HG03135 (cell line): ENCODE results near the gene PMM2.

Experiments used
- ATAC-seq: cut with Tn5 transposase; IDR thresholded peaks from one replicate; pipeline ENCODE4 v1.9.1; 2021; ENCODE audit warnings: mild to moderate bottlenecking, moderate library complexity; ENCODE audit not compliant: unreplicated experiment

Gene PMM2

GRCh38 chr16:8849411-8850011, 51.9 kb downstream of the PMM2 start:
- no peak for ATAC-seq

GRCh38 chr16:8850279-8850885, 52.7 kb downstream of the PMM2 start:
- no peak for ATAC-seq

GRCh38 chr16:8851761-8852403, 54.2 kb downstream of the PMM2 start:
- no peak for ATAC-seq

- no peak for ATAC-seq
Observed at GRCh38 chr16:8852534-8852933, 54.9 kb downstream of the PMM2 start.

GRCh38 chr16:8853150-8853549, 55.5 kb downstream of the PMM2 start:
- no peak for ATAC-seq

- no peak for ATAC-seq
Observed at GRCh38 chr16:8853611-8854010, 56.0 kb downstream of the PMM2 start.

- ATAC-seq, result no peak
Observed at GRCh38 chr16:8854298-8854948, 56.8 kb downstream of the PMM2 start.

GRCh38 chr16:8855051-8855786, 57.6 kb downstream of the PMM2 start:
- ATAC-seq, result no peak

GRCh38 chr16:8855972-8856371, 58.3 kb downstream of the PMM2 start:
- no peak for ATAC-seq

GRCh38 chr16:8858994-8859912, 61.6 kb downstream of the PMM2 start:
- ATAC-seq, result no peak

- no peak for ATAC-seq
Observed at GRCh38 chr16:8859913-8860881, 62.6 kb downstream of the PMM2 start.

GRCh38 chr16:8861563-8862308, 64.1 kb downstream of the PMM2 start:
- ATAC-seq, result no peak

- ATAC-seq, result no peak
Observed at GRCh38 chr16:8862309-8863130, 64.9 kb downstream of the PMM2 start.

GRCh38 chr16:8863594-8864424, 66.2 kb downstream of the PMM2 start:
- ATAC-seq, result no peak

- ATAC-seq, result no peak
Observed at GRCh38 chr16:8864480-8865110, 67.0 kb downstream of the PMM2 start.
